ENCODE results near the gene EXOC6B. TPM values are rescaled to one million over a fixed set of nuclear protein-coding genes. Genes with fewer than 3 reads are reported as not detected.

Gene EXOC6B
- total and polyA plus RNA-seq, 2 of the 8 experiments (the other 6 are each of a cell fraction or from before 2014, with no cell fraction given), result 13.5 to 33.0 TPM

DNA sequence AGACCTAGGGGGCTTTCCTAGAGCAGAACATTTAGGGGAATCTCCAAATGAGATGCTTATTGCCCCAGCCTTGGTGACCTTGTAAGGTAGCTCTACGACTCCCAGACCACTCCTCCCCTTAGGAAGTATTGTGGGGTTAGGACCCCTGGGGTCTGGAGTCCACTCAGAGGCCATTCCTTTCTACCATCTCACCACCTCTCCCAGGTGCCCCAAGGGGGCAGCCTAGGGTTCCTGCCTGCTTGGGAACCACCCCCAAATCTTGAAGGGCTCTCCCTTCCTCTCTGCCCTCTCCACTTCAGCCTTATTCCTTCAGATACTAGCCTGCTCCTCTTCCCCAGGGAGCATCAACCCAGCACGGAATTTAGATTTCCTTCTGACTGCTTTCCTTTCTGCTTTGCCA is 17.5 kb upstream of the EXOC6B start:
- no peaks in the 10 kb centered on the region for H4K20me1 ChIP-seq (replicated peaks in 1 of 2; ENCODE audit: control insufficient read depth in 1 of 2, insufficient read depth in 2 of 2, low read length in 2 of 2)
- ChIA-PET POLR2A (ENCODE audit: partially characterized antibody) (no interaction called here), CTCF (ENCODE audit: partially characterized antibody) (interaction anchor here (1.2 to 4.3 kb wide), 9 partner anchors 9 to 73 kb away, joined by 3 to 22 read pairs (median 4); partner anchors contain the start of gene SPR)
- H3K79me1 ChIP-seq (ENCODE audit: low read depth, low read length), result no peaks in the 10 kb centered on the region
- H3K9me3 ChIP-seq (ENCODE audit: insufficient read depth in 2 of 2, low read depth in 1 of 2, low read length in 1 of 2), result no peaks in the 10 kb centered on the region
- no peak for DNase-seq (ENCODE audit: low read depth in 1 of 2, low spot score in 2 of 2)
- no peaks in the 10 kb centered on the region for H3K27me3 ChIP-seq (replicated peaks in 1 of 4; ENCODE audit: control insufficient read depth in 3 of 4, extremely low read depth in 1 of 4, insufficient read depth in 3 of 4, low read length in 3 of 4)
- TF ChIP-seq JUND (IDR thresholded peaks at IDR 0.05; ENCODE audit: low read length) (no peak), SP4 (IDR thresholded peaks at IDR 0.05; ENCODE audit: low read length) (no peak), POLR2AphosphoS5 (IDR thresholded peaks at IDR 0.05; ENCODE audit: low read depth, low read length) (no peak), YY1 (IDR thresholded peaks at IDR 0.05; ENCODE audit: low read depth, low read length) (0 out of 2 replicates have a peak, but pooled peaks have one; percentile 21), BRCA1 (IDR thresholded peaks at IDR 0.05; ENCODE audit: low read depth, low read length) (no peak), RAD21 (IDR thresholded peaks at IDR 0.05 in 1 of 2, conservative IDR thresholded peaks at IDR 0.05 in 1 of 2; ENCODE audit: low read depth in 2 of 2, low read length in 2 of 2) (peak; percentile 7 to 14; a peak in 2 of 4 replicates)
- TF ChIP-seq, protein P1, sequence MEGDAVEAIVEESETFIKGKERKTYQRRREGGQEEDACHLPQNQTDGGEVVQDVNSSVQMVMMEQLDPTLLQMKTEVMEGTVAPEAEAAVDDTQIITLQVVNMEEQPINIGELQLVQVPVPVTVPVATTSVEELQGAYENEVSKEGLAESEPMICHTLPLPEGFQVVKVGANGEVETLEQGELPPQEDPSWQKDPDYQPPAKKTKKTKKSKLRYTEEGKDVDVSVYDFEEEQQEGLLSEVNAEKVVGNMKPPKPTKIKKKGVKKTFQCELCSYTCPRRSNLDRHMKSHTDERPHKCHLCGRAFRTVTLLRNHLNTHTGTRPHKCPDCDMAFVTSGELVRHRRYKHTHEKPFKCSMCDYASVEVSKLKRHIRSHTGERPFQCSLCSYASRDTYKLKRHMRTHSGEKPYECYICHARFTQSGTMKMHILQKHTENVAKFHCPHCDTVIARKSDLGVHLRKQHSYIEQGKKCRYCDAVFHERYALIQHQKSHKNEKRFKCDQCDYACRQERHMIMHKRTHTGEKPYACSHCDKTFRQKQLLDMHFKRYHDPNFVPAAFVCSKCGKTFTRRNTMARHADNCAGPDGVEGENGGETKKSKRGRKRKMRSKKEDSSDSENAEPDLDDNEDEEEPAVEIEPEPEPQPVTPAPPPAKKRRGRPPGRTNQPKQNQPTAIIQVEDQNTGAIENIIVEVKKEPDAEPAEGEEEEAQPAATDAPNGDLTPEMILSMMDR (IDR thresholded peaks at IDR 0.05; ENCODE audit: control extremely low read depth in 1 of 3, insufficient read depth in 1 of 3, low read depth in 1 of 3, low read length in 3 of 3), result peak; percentile 31 to 63 (median 38); a peak in 3 of 4 replicates
- no peak overlapping the region for H2AK5ac ChIP-seq (ENCODE audit: low read depth, low read length)
- H4K5ac ChIP-seq (ENCODE audit: insufficient read length, low read depth, low read length), result no peak overlapping the region
- no peak overlapping the region for H3K56ac ChIP-seq (replicated peaks; ENCODE audit: insufficient read length, low read depth, low read length)
- H3K9ac ChIP-seq (replicated peaks in 1 of 4; ENCODE audit: extremely low read depth in 1 of 4, low read depth in 3 of 4, low read length in 3 of 4), result no peak overlapping the region
- no peak overlapping the region for H3K4me2 ChIP-seq (ENCODE audit: insufficient read depth in 1 of 2, low read depth in 2 of 2, low read length in 2 of 2)
- no peaks in the 10 kb centered on the region for H3K79me2 ChIP-seq (ENCODE audit: control insufficient read depth in 1 of 2, insufficient read depth in 2 of 2, low read length in 2 of 2)
- no peak overlapping the region for H3K23ac ChIP-seq (ENCODE audit: insufficient read length)
- H4K91ac ChIP-seq (replicated peaks; ENCODE audit: insufficient read length, low read length), result no peak overlapping the region
- no peak overlapping the region for H3K27ac ChIP-seq (ENCODE audit: low read depth, low read length)
- H3K4me1 ChIP-seq (replicated peaks in 1 of 4; ENCODE audit: control insufficient read depth in 3 of 4, insufficient read depth in 4 of 4, low read length in 3 of 4), result no peaks in the 10 kb centered on the region; a peak in 1 of 7 replicates
- no peak overlapping the region for H2BK12ac ChIP-seq (ENCODE audit: low read depth, low read length)
- no peak overlapping the region for H3K18ac ChIP-seq (ENCODE audit: extremely low read depth, low read length)
- H2BK120ac ChIP-seq (replicated peaks; ENCODE audit: low read depth, low read length), result no peak overlapping the region
- H2BK20ac ChIP-seq (ENCODE audit: low read length), result no peak overlapping the region
- no peak overlapping the region for H4K8ac ChIP-seq (ENCODE audit: extremely low read depth, insufficient read depth, low read length)
- H3K14ac ChIP-seq (ENCODE audit: insufficient read length), result no peak overlapping the region
- no peak overlapping the region for H3K4ac ChIP-seq (replicated peaks; ENCODE audit: insufficient read length, low read depth, low read length)
- H2BK15ac ChIP-seq (ENCODE audit: low read length), result no peak overlapping the region
- H2BK5ac ChIP-seq (ENCODE audit: low read depth, low read length), result no peak overlapping the region
- 53% methylated on average over 2 of the region's 2 CpGs; no CpG with 5 or more reads in 1 of the 2 experiments for WGBS, 2 experiments (ENCODE audit: extremely low coverage in 1 of 2, insufficient coverage in 1 of 2, insufficient read length in 1 of 2, insufficient replicate concordance in 2 of 2, low coverage in 1 of 2, low lambda C conversion rate in 2 of 2, missing lambda C conversion rate in 1 of 2)
- H3K23me2 ChIP-seq (ENCODE audit: low read depth, low read length), result no peaks in the 10 kb centered on the region; the same call in 1 of the 2 replicates
- H2AFZ ChIP-seq (ENCODE audit: low read length), result peak overlapping the region; percentile 56; the same call in 1 of the 2 replicates
- H3K4me3 ChIP-seq (ENCODE audit: extremely low read depth in 1 of 4, insufficient read depth in 2 of 4, low read depth in 3 of 4, low read length in 4 of 4), result no peak overlapping the region
- no peak for FAIRE-seq
- no peaks in the 10 kb centered on the region for H3K36me3 ChIP-seq (ENCODE audit: control insufficient read depth in 2 of 4, insufficient read depth in 4 of 4, low read length in 3 of 4)
